Ammon's horn (tissue), 1 donor: ENCODE data around the gene CEP290.
"Not testable (repeated sequence)": the region's sequence is repeated elsewhere in the genome, so short reads cannot be mapped to it uniquely, and the experiment has no call there.

ENCODE experiments used
- DNase-seq: peaks from one replicate; pipeline ENCODE4 v3.0.0-alpha.2; 2016; ENCODE audit warnings: low spot score

CEP290 gene

GRCh38 chr12:88141425-88141773 lies 489 bp downstream of the CEP290 start:
- no peak for DNase-seq

- not testable (repeated sequence) for DNase-seq
These were observed 2.2 kb downstream of the CEP290 start for GRCh38 chr12:88139711-88140110.

- DNase-seq, result not testable (repeated sequence)
These were observed 8.7 kb downstream of the CEP290 start for GRCh38 chr12:88133181-88133580.

- no peak for DNase-seq
These were observed 9.5 kb downstream of the CEP290 start for GRCh38 chr12:88132392-88132791.

DNA sequence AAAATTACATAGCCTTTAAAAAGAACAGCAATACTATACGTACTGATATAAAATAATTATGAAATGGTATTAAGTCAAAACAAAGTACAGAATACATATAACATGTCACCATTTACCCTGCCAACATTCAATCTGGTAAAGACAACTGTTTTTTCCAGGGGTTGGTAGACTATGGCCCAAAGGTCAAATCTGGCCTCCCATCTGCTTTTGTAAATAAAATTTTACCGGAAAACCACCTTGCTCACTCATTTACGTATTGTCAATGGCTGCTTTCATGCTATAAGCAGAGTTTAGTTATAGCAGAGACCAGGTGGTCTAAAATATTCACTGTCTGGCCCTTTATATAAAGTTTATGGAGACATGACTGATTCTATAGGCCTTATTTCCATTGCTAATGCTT lies 14.0 kb downstream of the CEP290 start:
- DNase-seq, result no peak

- no peak for DNase-seq
These were observed 14.8 kb downstream of the CEP290 start for GRCh38 chr12:88127099-88127498.

DNA sequence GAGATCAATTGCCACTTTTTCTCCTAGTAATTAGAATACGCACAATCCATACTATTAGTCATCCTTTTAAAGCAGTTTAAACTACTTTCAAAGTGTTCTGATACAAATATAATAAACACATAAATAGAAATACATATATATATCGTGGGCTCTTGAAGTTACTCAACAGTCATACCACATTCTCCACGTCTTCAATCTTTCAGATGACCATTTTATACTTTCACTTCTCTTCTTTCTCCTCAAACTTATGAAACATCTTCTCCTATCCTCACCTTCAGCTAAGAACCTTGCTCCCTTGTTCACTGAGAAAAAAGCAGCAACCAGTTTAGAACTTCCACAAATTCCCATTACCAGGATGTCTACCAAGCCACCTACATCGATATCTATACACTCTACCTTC lies 19.2 kb downstream of the CEP290 start:
- no peak for DNase-seq

DNA sequence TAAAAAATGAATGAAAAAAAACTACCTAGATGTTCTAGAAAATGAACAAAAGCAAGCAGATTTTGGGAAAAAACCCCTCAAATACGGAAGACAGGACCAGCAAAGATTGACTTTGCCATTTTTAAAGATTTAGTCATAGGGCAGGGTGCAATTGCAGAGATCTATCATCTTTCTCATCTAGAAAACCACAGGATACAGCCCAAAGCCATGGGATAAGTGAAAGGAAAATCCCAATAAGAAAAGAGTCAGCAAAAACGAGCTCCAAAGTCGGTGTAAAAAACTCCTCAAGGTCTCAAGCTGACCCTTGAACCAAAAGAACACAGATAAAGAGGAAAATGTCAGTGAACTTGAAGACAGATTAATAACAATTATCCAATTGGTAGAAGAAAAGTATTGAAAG lies 28.0 kb downstream of the CEP290 start:
- no peak for DNase-seq

- no peak for DNase-seq
These were observed 30.7 kb downstream of the CEP290 start for GRCh38 chr12:88111074-88111652.

GRCh38 chr12:88108021-88108420 lies 33.9 kb downstream of the CEP290 start:
- no peak for DNase-seq

DNA sequence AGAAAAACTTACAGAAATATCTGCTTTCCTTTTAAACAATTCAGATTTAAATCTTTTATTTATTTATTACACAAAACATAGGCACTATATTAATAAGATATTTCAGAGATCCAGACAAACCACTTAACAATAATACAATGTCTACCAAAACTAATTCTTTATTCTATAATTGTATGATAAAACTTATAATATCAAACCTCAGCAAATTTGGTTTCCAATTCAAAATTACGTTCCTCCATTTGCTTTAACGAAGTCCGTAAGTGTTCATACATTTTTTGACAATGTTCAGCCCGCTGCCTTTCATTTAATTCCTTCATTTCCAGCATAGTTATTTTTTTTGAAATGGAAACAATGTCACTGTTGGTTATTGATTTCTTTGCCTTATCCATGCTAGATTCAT lies 48.3 kb downstream of the CEP290 start:
- no peak for DNase-seq

GRCh38 chr12:88092771-88093170 lies 49.1 kb downstream of the CEP290 start:
- peak; percentile 39 for DNase-seq

GRCh38 chr12:88084210-88084609 lies 57.7 kb downstream of the CEP290 start:
- no peak for DNase-seq

DNA sequence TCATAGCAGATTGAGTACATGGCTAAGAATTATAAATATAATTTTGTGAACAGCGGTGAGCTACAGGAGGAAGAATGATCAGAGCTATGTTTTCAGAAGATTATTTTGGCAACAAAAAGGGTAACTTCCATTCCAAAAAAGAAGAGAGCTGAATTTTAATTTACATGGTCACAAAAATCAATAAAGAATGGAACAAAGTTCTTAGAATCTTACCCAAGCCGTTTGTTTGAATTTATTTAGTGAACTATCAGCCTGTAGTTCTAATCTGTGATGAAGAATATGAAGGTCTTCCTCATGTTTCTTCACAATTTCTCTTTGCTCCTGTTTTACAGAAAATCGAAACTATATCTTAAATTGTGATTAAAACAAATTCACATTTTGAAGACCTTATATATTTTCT lies 58.3 kb downstream of the CEP290 start:
- no peak for DNase-seq

- no peak for DNase-seq
These were observed 60.6 kb downstream of the CEP290 start for GRCh38 chr12:88081247-88081646.

- DNase-seq, result no peak
These were observed 74.6 kb downstream of the CEP290 start for GRCh38 chr12:88067301-88067700.

DNA sequence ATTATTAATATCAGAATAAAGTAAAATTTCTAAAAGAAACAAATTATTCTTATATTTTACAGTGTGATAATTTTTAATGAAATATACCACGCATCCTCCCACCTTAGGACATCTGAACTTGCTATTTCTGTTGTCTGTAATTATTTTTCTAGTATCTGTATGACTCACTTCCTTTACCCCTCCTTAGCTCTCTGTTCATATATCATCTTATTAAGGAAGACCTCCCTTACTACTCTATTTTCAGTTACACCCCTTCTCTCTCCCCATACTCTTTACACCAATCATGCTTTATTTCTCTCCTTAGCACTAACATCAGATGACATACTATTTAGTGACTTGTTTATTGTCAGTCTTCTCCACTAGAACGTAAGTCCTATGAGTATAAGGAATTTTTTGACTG lies 78.5 kb downstream of the CEP290 start:
- no peak for DNase-seq

GRCh38 chr12:88062474-88062873 lies 79.4 kb downstream of the CEP290 start:
- DNase-seq, result no peak

GRCh38 chr12:88058719-88059077 lies 83.2 kb downstream of the CEP290 start:
- no peak for DNase-seq

GRCh38 chr12:88057994-88058718 lies 83.7 kb downstream of the CEP290 start:
- no peak for DNase-seq

GRCh38 chr12:88056571-88056970 lies 85.3 kb downstream of the CEP290 start:
- no peak for DNase-seq

DNA sequence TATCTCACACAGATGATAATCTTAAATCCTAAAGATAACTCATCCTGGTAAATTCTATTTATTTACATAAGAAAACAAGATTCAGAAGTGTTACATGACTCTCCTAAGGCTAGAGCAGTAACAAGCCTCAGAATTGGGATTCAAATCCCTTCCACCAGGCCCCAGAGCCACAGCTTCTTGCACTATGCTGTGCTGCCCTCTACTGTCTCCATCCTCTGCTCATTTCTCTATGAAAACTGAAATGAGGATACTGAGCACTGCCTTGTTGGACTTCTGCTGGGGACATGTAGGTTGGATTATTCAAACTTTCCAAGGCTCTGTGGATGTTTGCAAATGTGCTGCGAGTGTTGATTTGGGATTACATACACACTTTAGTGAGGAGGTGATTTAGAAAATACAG lies 89.2 kb downstream of the CEP290 start:
- DNase-seq, result peak; percentile 74

GRCh38 chr12:88044035-88044434 lies 97.9 kb downstream of the CEP290 start:
- DNase-seq, result no peak

GRCh38 chr12:88037770-88038169 lies 104.1 kb downstream of the CEP290 start:
- no peak for DNase-seq
